Measurements from ENCODE around the gene CCR7. TPM values are rescaled to one million over a fixed set of nuclear protein-coding genes. Genes with fewer than 3 reads are reported as not detected.

CCR7 gene
- total RNA-seq, 1 experiment from 2014 or later: not detected

- H3K4me3 ChIP-seq (ENCODE audit: low read depth, low read length): no peak overlapping the region
- DNase-seq: no peak
- ChIA-PET POLR2A (interaction anchor here (0.6 kb wide), 1 partner anchor 1327 kb away, joined by 3 read pairs; no protein-coding TSS in a partner anchor), CTCF (no interaction called here)
- Mint-ChIP-seq H3K4me3 (ENCODE audit: unreplicated experiment) (no peak overlapping the region), H3K27ac (ENCODE audit: unreplicated experiment) (no peak overlapping the region), H3K36me3 (ENCODE audit: insufficient read depth, unreplicated experiment) (no peaks in the 10 kb centered on the region), H3K9me3 (ENCODE audit: unreplicated experiment) (no peaks in the 10 kb centered on the region), H3K4me1 (ENCODE audit: low read depth, unreplicated experiment) (peaks cover 15% of the 10 kb centered on the region), H3K27me3 (ENCODE audit: insufficient read depth, unreplicated experiment) (no peaks in the 10 kb centered on the region)
- no peaks in the 10 kb centered on the region for H3K36me3 ChIP-seq (ENCODE audit: control insufficient read depth, insufficient read depth, low read length)
- H3K27me3 ChIP-seq (replicated peaks; ENCODE audit: control insufficient read depth, insufficient read depth, low read length): no peaks in the 10 kb centered on the region; the same call in 1 of the 2 replicates
- no peaks in the 10 kb centered on the region for H3K9me3 ChIP-seq
- H3K4me1 ChIP-seq: peaks cover 40% of the 10 kb centered on the region
- no peak for TF ChIP-seq CTCF (IDR thresholded peaks at IDR 0.05; ENCODE audit: insufficient read depth in 1 of 2, low read depth in 1 of 2, low read length in 1 of 2, severe bottlenecking in 1 of 2, unreplicated experiment in 1 of 2)
- BruUV-seq (replicated peaks): no TSS peak
- intact Hi-C loops (cut with micrococcal nuclease; ENCODE audit: unreplicated experiment): no loop called here
Observed at GRCh38 chr17:40515491-40516041, 49.7 kb downstream of the CCR7 start.

GRCh38 chr17:40515011-40515410, 50.3 kb downstream of the CCR7 start:
- no peak overlapping the region for H3K4me3 Mint-ChIP-seq (ENCODE audit: unreplicated experiment)
- POLR2A ChIA-PET: no interaction called here
- H3K27ac Mint-ChIP-seq (ENCODE audit: unreplicated experiment): no peak overlapping the region
- intact Hi-C loops (cut with micrococcal nuclease; ENCODE audit: unreplicated experiment): no loop called here
- no peaks in the 10 kb centered on the region for H3K36me3 Mint-ChIP-seq (ENCODE audit: insufficient read depth, unreplicated experiment)
- Histone ChIP-seq H3K9me3 (no peaks in the 10 kb centered on the region), H3K4me3 (ENCODE audit: low read depth, low read length) (no peak overlapping the region), H3K4me1 (peaks cover 40% of the 10 kb centered on the region), H3K27me3 (replicated peaks; ENCODE audit: control insufficient read depth, insufficient read depth, low read length) (no peaks in the 10 kb centered on the region; the same call in 1 of the 2 replicates), H3K36me3 (ENCODE audit: control insufficient read depth, insufficient read depth, low read length) (no peaks in the 10 kb centered on the region)
- H3K4me1 Mint-ChIP-seq (ENCODE audit: low read depth, unreplicated experiment): peaks cover 15% of the 10 kb centered on the region
- H3K9me3 Mint-ChIP-seq (ENCODE audit: unreplicated experiment): no peaks in the 10 kb centered on the region
- TF ChIP-seq CTCF (IDR thresholded peaks at IDR 0.05; ENCODE audit: insufficient read depth in 1 of 2, low read depth in 1 of 2, low read length in 1 of 2, severe bottlenecking in 1 of 2, unreplicated experiment in 1 of 2): no peak
- no peak for DNase-seq
- H3K27me3 Mint-ChIP-seq (ENCODE audit: insufficient read depth, unreplicated experiment): no peaks in the 10 kb centered on the region
- CTCF ChIA-PET: interaction anchor here (0.6 kb wide), 1 partner anchor 72 kb away, joined by 3 read pairs; the partner anchor contains the start of gene IGFBP4
- BruUV-seq (replicated peaks): no TSS peak

- Mint-ChIP-seq H3K27ac (ENCODE audit: unreplicated experiment) (no peak overlapping the region), H3K27me3 (ENCODE audit: insufficient read depth, unreplicated experiment) (no peaks in the 10 kb centered on the region), H3K4me1 (ENCODE audit: low read depth, unreplicated experiment) (peaks cover 15% of the 10 kb centered on the region), H3K4me3 (ENCODE audit: unreplicated experiment) (no peak overlapping the region), H3K36me3 (ENCODE audit: insufficient read depth, unreplicated experiment) (no peaks in the 10 kb centered on the region), H3K9me3 (ENCODE audit: unreplicated experiment) (no peaks in the 10 kb centered on the region)
- ChIA-PET POLR2A (no interaction called here), CTCF (interaction anchor here (0.6 kb wide), 1 partner anchor 71 kb away, joined by 3 read pairs; the partner anchor contains the start of gene IGFBP4)
- Histone ChIP-seq H3K9me3 (no peaks in the 10 kb centered on the region), H3K4me3 (ENCODE audit: low read depth, low read length) (no peak overlapping the region), H3K36me3 (ENCODE audit: control insufficient read depth, insufficient read depth, low read length) (no peaks in the 10 kb centered on the region), H3K4me1 (peaks cover 35% of the 10 kb centered on the region), H3K27me3 (replicated peaks; ENCODE audit: control insufficient read depth, insufficient read depth, low read length) (no peaks in the 10 kb centered on the region)
- no TSS peak for BruUV-seq (replicated peaks)
- intact Hi-C loops (cut with micrococcal nuclease; ENCODE audit: unreplicated experiment): no loop called here
- DNase-seq: no peak
- no peak for TF ChIP-seq CTCF (IDR thresholded peaks at IDR 0.05; ENCODE audit: insufficient read depth in 1 of 2, low read depth in 1 of 2, low read length in 1 of 2, severe bottlenecking in 1 of 2, unreplicated experiment in 1 of 2)
Observed at GRCh38 chr17:40514013-40514875, 51.0 kb downstream of the CCR7 start.
